A673 (cell line): Measurements from ENCODE around the gene CHD5. TPM values are rescaled to one million over a fixed set of nuclear protein-coding genes. Genes with fewer than 3 reads are reported as not detected.

ENCODE experiments used
- BruUV-seq: library from RNA; stranded (reverse); fragments of 400-500 nt; replicated peaks from 2 replicates; lab custom pipeline; 2021; lab: Mats Ljungman, UMichigan
- CTCF ChIA-PET: fragments of 300-600 bp; sonication (Branson Sonifier 250); formaldehyde crosslinking; loops from one replicate; lab custom pipeline; 2022; ENCODE audit warnings: antibody characterized with exemption; lab: Charles Lee
- POLR2A ChIA-PET: fragments of 300-600 bp; sonication (Branson Sonifier 250); formaldehyde crosslinking; loops from one replicate; lab custom pipeline; 2022; ENCODE audit warnings: antibody characterized with exemption; ENCODE audit not compliant: low non-redundant PET; lab: Charles Lee
- DNase-seq: peaks from one replicate; pipeline ENCODE4 v3.0.0-alpha.2; 2015; ENCODE audit warnings: low spot score
- H3K27ac ChIP-seq: fragments of 200-600 bp; sonication (generic); 2 replicates; pipeline ENCODE4 v1.5.1; 2016; ENCODE audit warnings: mixed run types, low read depth, mild to moderate bottlenecking, mixed read lengths, antibody characterized with exemption, low read length; ENCODE audit not compliant: poor library complexity, severe bottlenecking
- H3K27me3 ChIP-seq: fragments of 200-600 bp; sonication (generic); replicated peaks from 2 replicates; pipeline ENCODE4 v1.6.1; 2017; ENCODE audit warnings: mixed run types, low read depth, mild to moderate bottlenecking, mixed read lengths, antibody characterized with exemption, low read length; ENCODE audit not compliant: insufficient read depth, poor library complexity
- H3K36me3 ChIP-seq: fragments of 200-600 bp; sonication (generic); 2 replicates; pipeline ENCODE4 v1.6.1; 2016; ENCODE audit warnings: mixed run types, mild to moderate bottlenecking, mixed read lengths, antibody characterized with exemption, low read length; ENCODE audit not compliant: insufficient read depth, poor library complexity, severe bottlenecking
- H3K4me1 ChIP-seq: fragments of 200-600 bp; sonication (generic); 2 replicates; pipeline ENCODE4 v1.6.1; 2017; ENCODE audit warnings: mixed run types, mild to moderate bottlenecking, mixed read lengths, antibody characterized with exemption, low read length; ENCODE audit not compliant: insufficient read depth, poor library complexity, severe bottlenecking
- H3K4me3 ChIP-seq: fragments of 200-600 bp; sonication (generic); 2 replicates; pipeline ENCODE4 v1.5.1; 2016; ENCODE audit warnings: low read depth, mixed run types, mild to moderate bottlenecking, mixed read lengths, low read length; ENCODE audit not compliant: poor library complexity, severe bottlenecking
- H3K9me3 ChIP-seq: fragments of 200-600 bp; sonication (generic); 2 replicates; pipeline ENCODE4 v1.6.1; 2016; ENCODE audit warnings: mixed run types, low read depth, mild to moderate bottlenecking, mixed read lengths, antibody characterized with exemption, low read length; ENCODE audit not compliant: poor library complexity, severe bottlenecking
- CTCF ChIP-seq: fragments of 300-800, 200-600 bp; sonication (generic); conservative IDR thresholded peaks from 2 replicates; pipeline ENCODE4 v1.5.1; 2017; ENCODE audit warnings: low read depth, mild to moderate bottlenecking, antibody characterized with exemption, low read length, moderate library complexity, mixed read lengths
- EZH2 ChIP-seq: fragments of 200-600 bp; sonication (generic); IDR thresholded peaks from 2 replicates; pipeline ENCODE4 v1.6.1; 2017; ENCODE audit warnings: borderline replicate concordance, low read depth, mild to moderate bottlenecking, mixed read lengths, antibody characterized with exemption, low read length; ENCODE audit not compliant: poor library complexity, severe bottlenecking
- intact Hi-C: fragments of 100-400 bp; cut with micrococcal nuclease; formaldehyde crosslinking; loops from one replicate; pipeline ENCODE4 v1.10.0; 2022; ENCODE audit not compliant: unreplicated experiment
- total RNA-seq: library from RNA; stranded (reverse); gene quantifications from 2 replicates; pipeline ENCODE4 v1.2.3, GENCODE V29; 2021

Gene CHD5
- total RNA-seq, 1 experiment from 2014 or later: 0.58 TPM

GRCh38 chr1:6068932-6069331 is 111.2 kb downstream of the CHD5 start:
- intact Hi-C loops: no loop called here
- Histone ChIP-seq H3K27ac (no peak overlapping the region), H3K36me3 (no peaks in the 10 kb centered on the region), H3K4me1 (no peaks in the 10 kb centered on the region), H3K4me3 (no peak overlapping the region), H3K27me3 (peaks cover 3% of the 10 kb centered on the region), H3K9me3 (no peaks in the 10 kb centered on the region)
- ChIA-PET CTCF (no interaction called here), POLR2A (no interaction called here)
- no TSS peak for BruUV-seq
- TF ChIP-seq CTCF (no peak), EZH2 (no peak)
- no peak for DNase-seq

- CTCF ChIA-PET: interaction anchor here (0.9 kb wide), 1 partner anchor 15 kb away, joined by 3 read pairs; no protein-coding TSS in a partner anchor
- H3K9me3 ChIP-seq: no peaks in the 10 kb centered on the region
- TF ChIP-seq EZH2 (no peak), CTCF (no peak)
Measured at GRCh38 chr1:6068073-6068472, 112.0 kb downstream of the CHD5 start.

GRCh38 chr1:6066680-6067079 is 113.4 kb downstream of the CHD5 start:
- ChIA-PET CTCF (no interaction called here), POLR2A (no interaction called here)
- H3K27ac ChIP-seq: no peak overlapping the region
- H3K4me1 ChIP-seq: no peaks in the 10 kb centered on the region
- peaks cover 3% of the 10 kb centered on the region for H3K27me3 ChIP-seq
- H3K36me3 ChIP-seq: no peaks in the 10 kb centered on the region
- no TSS peak for BruUV-seq
- TF ChIP-seq EZH2 (no peak), CTCF (no peak)
- H3K4me3 ChIP-seq: no peak overlapping the region
- H3K9me3 ChIP-seq: no peaks in the 10 kb centered on the region
- intact Hi-C loops: no loop called here
- DNase-seq: no peak

More at GRCh38 chr1:6068073-6068472, 112.0 kb downstream of the CHD5 start:
- H3K4me3 ChIP-seq: no peak overlapping the region
- H3K4me1 ChIP-seq: no peaks in the 10 kb centered on the region
- no peaks in the 10 kb centered on the region for H3K36me3 ChIP-seq
- intact Hi-C loops: no loop called here
- POLR2A ChIA-PET: no interaction called here
- no peak for DNase-seq
- H3K27ac ChIP-seq: no peak overlapping the region
- no TSS peak for BruUV-seq
- H3K27me3 ChIP-seq: peaks cover 3% of the 10 kb centered on the region
